Stimulated activated CD4-positive, alpha-beta T cell treated with anti-CD3 and anti-CD28 coated beads, Interleukin-2, amount 100 ng/mL, for 24 hours (primary cell): Measurements from ENCODE around the gene API5.
"Not testable (repeated sequence)": the region's sequence is repeated elsewhere in the genome, so short reads cannot be mapped to it uniquely, and the experiment has no call there.

ENCODE experiments used
- DNase-seq, 2 donors: peaks; one replicate each; pipeline ENCODE4 v3.0.0-alpha.2; 2020

Gene API5

GRCh38 chr11:43311791-43312607 is at the start of gene API5:
TSS of gene API5 (plus strand) at chr11:43311996. CDS start at chr11:43312128, 132 bp downstream.
- peak; percentile 89 to 94 for DNase-seq

GRCh38 chr11:43267856-43268580 is 43.8 kb upstream of the API5 start:
- DNase-seq: no peak

- DNase-seq: no peak
Observed at GRCh38 chr11:43268786-43269185, 43.0 kb upstream of the API5 start.

GRCh38 chr11:43269254-43269918 is 42.4 kb upstream of the API5 start:
- DNase-seq: no peak

GRCh38 chr11:43270468-43270867 is 41.3 kb upstream of the API5 start:
- DNase-seq: no peak

GRCh38 chr11:43278193-43278956 is 33.4 kb upstream of the API5 start:
- DNase-seq: no peak

- peak; percentile 50 to 60 for DNase-seq
Observed at GRCh38 chr11:43282607-43283440, 29.0 kb upstream of the API5 start.

- DNase-seq: no peak
Observed at GRCh38 chr11:43285826-43286225, 26.0 kb upstream of the API5 start.

- no peak for DNase-seq
Observed at GRCh38 chr11:43289368-43289767, 22.4 kb upstream of the API5 start.

- no peak for DNase-seq
Observed at GRCh38 chr11:43298397-43298796, 13.4 kb upstream of the API5 start.

- no peak for DNase-seq
Observed at GRCh38 chr11:43315966-43316365, 4.2 kb downstream of the API5 start.

GRCh38 chr11:43316451-43316850 is 4.7 kb downstream of the API5 start:
- DNase-seq: no peak

GRCh38 chr11:43327987-43328386 is 16.2 kb downstream of the API5 start:
- DNase-seq: no peak

GRCh38 chr11:43328482-43328881 is 16.7 kb downstream of the API5 start:
- no peak for DNase-seq

- no peak for DNase-seq
Observed at GRCh38 chr11:43341159-43341558, 29.4 kb downstream of the API5 start.

- not testable (repeated sequence) for DNase-seq
Observed at GRCh38 chr11:43351426-43351825, 39.6 kb downstream of the API5 start.

GRCh38 chr11:43354311-43354710 is 42.5 kb downstream of the API5 start:
- DNase-seq: no peak

GRCh38 chr11:43356336-43356735 is 44.5 kb downstream of the API5 start:
- no peak for DNase-seq

- no peak for DNase-seq
Observed at GRCh38 chr11:43358279-43358800, 46.5 kb downstream of the API5 start.

- DNase-seq: peak; percentile 94 to 96
Observed at GRCh38 chr11:43358801-43359421, 47.1 kb downstream of the API5 start, which contains the start of gene TTC17. TSS of gene TTC17 (plus strand) at chr11:43358920. CDS start at chr11:43358955, 35 bp downstream.

GRCh38 chr11:43359422-43359818 is 47.6 kb downstream of the API5 start:
- DNase-seq: no peak
